CD4-positive, CD25-positive, alpha-beta regulatory T cell (primary cell): ENCODE data around the gene HIGD1B. TPM values are rescaled to one million over a fixed set of nuclear protein-coding genes. Genes with fewer than 3 reads are reported as not detected.
A peak's percentile ranks its signal among the peaks of the same experiment; 100 is the strongest.

Experiments used
- ATAC-seq, 2 donors: fragments of 150-1000 bp; cut with Tn5 transposase; one replicate each; pipeline ENCODE4 v1.10.0; 2021; ENCODE audit warnings: low read depth in 2 of 2, moderate number of reproducible peaks in 2 of 2, moderate library complexity in 1 of 2
- DNase-seq, 3 donors: peaks; one replicate each; pipeline versions ENCODE4 v3.0.0 to v3.0.0-alpha.2; 2012 to 2022; ENCODE audit warnings: mixed read lengths in 1 of 3
- H3K27ac ChIP-seq: one replicate; pipeline ENCODE4 v1.7.0; 2013; ENCODE audit warnings: mild to moderate bottlenecking, low read length; ENCODE audit not compliant: insufficient read depth, poor library complexity, severe bottlenecking
- H3K27me3 ChIP-seq: one replicate; pipeline ENCODE4 v1.7.0; 2013; ENCODE audit warnings: low read length; ENCODE audit not compliant: control insufficient read depth, insufficient read depth
- H3K36me3 ChIP-seq: one replicate; pipeline ENCODE4 v1.7.0; 2013; ENCODE audit warnings: mild to moderate bottlenecking, low read length, moderate library complexity; ENCODE audit not compliant: control insufficient read depth, insufficient read depth
- H3K4me1 ChIP-seq: 2 replicates; pipeline ENCODE4 v1.7.0; 2013; ENCODE audit warnings: mild to moderate bottlenecking, low read length; ENCODE audit not compliant: insufficient read depth, control insufficient read depth, poor library complexity, severe bottlenecking
- H3K4me3 ChIP-seq: one replicate; pipeline ENCODE4 v1.7.0; 2013; ENCODE audit warnings: low read depth, mild to moderate bottlenecking, low read length, moderate library complexity
- H3K9me3 ChIP-seq, 2 experiments: 1 replicate in 1 of 2; 2 replicates in 1 of 2; pipeline ENCODE4 v1.7.0; 2013; ENCODE audit warnings: low read length in 2 of 2, mild to moderate bottlenecking in 1 of 2, moderate library complexity in 1 of 2; ENCODE audit not compliant: control insufficient read depth in 2 of 2
- H3K27ac Mint-ChIP-seq, 3 donors: one replicate each; pipeline ENCODE4 v1.8.0; 2020 to 2022; ENCODE audit warnings: mild to moderate bottlenecking in 3 of 3, mixed read lengths in 3 of 3, moderate library complexity in 2 of 3
- H3K27me3 Mint-ChIP-seq: one replicate; pipeline ENCODE4 v1.8.0; 2022; ENCODE audit warnings: mild to moderate bottlenecking, mixed read lengths
- H3K36me3 Mint-ChIP-seq: one replicate; pipeline ENCODE4 v1.8.0; 2020; ENCODE audit warnings: mixed read lengths
- H3K4me1 Mint-ChIP-seq, 4 donors: one replicate each; pipeline ENCODE4 v1.8.0; 2020 to 2022; ENCODE audit warnings: mixed read lengths in 4 of 4, mild to moderate bottlenecking in 1 of 4
- H3K4me3 Mint-ChIP-seq, 4 donors: one replicate each; pipeline ENCODE4 v1.8.0; 2020 to 2022; ENCODE audit warnings: mild to moderate bottlenecking in 4 of 4, mixed read lengths in 4 of 4, moderate library complexity in 3 of 4
- H3K9me3 Mint-ChIP-seq, 7 donors: one replicate each; pipeline ENCODE4 v1.8.0; 2020 to 2022; ENCODE audit warnings: mixed read lengths in 7 of 7, mild to moderate bottlenecking in 3 of 7, moderate library complexity in 2 of 7
- polyA plus RNA-seq, 4 donors: library from polyadenylated mRNA; unstranded; fragments of 300-500 nt; fragmentation: Illumina TruSeq; gene quantifications; one replicate each; pipeline ENCODE4 v1.2.3, GENCODE V29; 2021
- total RNA-seq: library from RNA; stranded (reverse); gene quantifications from one replicate; pipeline ENCODE4 v1.2.3, GENCODE V29; 2022

The HIGD1B gene
- total and polyA plus RNA-seq, 5 donors from 2014 or later, result not detected

GRCh38 chr17:44854192-44854591 is 6.5 kb downstream of the HIGD1B start:
- Histone ChIP-seq H3K4me3 (no peak overlapping the region), H3K9me3 (no peaks in the 10 kb centered on the region), H3K4me1 (no peaks in the 10 kb centered on the region), H3K27me3 (no peaks in the 10 kb centered on the region), H3K36me3 (peaks cover 83% of the 10 kb centered on the region), H3K27ac (no peak overlapping the region)
- Mint-ChIP-seq H3K9me3 (no peaks in the 10 kb centered on the region), H3K27ac (no peak overlapping the region), H3K4me3 (no peak overlapping the region), H3K27me3 (no peaks in the 10 kb centered on the region), H3K4me1 (no peaks in the 10 kb centered on the region), H3K36me3 (peaks cover 51% of the 10 kb centered on the region)
- ATAC-seq (no peak), DNase-seq (no peak)

GRCh38 chr17:44859701-44860100 is 12.0 kb downstream of the HIGD1B start:
- no peak for ATAC-seq
- Mint-ChIP-seq H3K9me3 (no peaks in the 10 kb centered on the region), H3K4me1 (peaks cover 0 to 2% (median under 1%) of the 10 kb centered on the region in 4 donors), H3K27me3 (no peaks in the 10 kb centered on the region), H3K36me3 (peaks cover 44% of the 10 kb centered on the region), H3K27ac (no peak overlapping the region), H3K4me3 (no peak overlapping the region)
- peaks cover 92% of the 10 kb centered on the region for H3K36me3 ChIP-seq
- H3K27me3 ChIP-seq, result no peaks in the 10 kb centered on the region
- H3K27ac ChIP-seq, result no peak overlapping the region
- no peaks in the 10 kb centered on the region for H3K9me3 ChIP-seq
- DNase-seq, result no peak
- no peaks in the 10 kb centered on the region for H3K4me1 ChIP-seq
- H3K4me3 ChIP-seq, result no peak overlapping the region

GRCh38 chr17:44862278-44862914 is 14.7 kb downstream of the HIGD1B start:
- Histone ChIP-seq H3K36me3 (peaks cover 79% of the 10 kb centered on the region), H3K4me3 (no peak overlapping the region), H3K4me1 (no peaks in the 10 kb centered on the region), H3K27me3 (no peaks in the 10 kb centered on the region), H3K9me3 (no peaks in the 10 kb centered on the region), H3K27ac (no peak overlapping the region)
- ATAC-seq (no peak), DNase-seq (no peak)
- H3K27me3 Mint-ChIP-seq, result no peaks in the 10 kb centered on the region
- H3K9me3 Mint-ChIP-seq, result no peaks in the 10 kb centered on the region
- peaks cover 35% of the 10 kb centered on the region for H3K36me3 Mint-ChIP-seq
- H3K4me3 Mint-ChIP-seq, result peak overlapping the region in 1 of 4 donors; percentile 75
- peaks cover 0 to 6% (median 2%) of the 10 kb centered on the region in 4 donors for H3K4me1 Mint-ChIP-seq
- no peak overlapping the region for H3K27ac Mint-ChIP-seq

GRCh38 chr17:44863061-44863918 is 15.6 kb downstream of the HIGD1B start:
- no peak overlapping the region for H3K4me3 Mint-ChIP-seq
- Histone ChIP-seq H3K27me3 (no peaks in the 10 kb centered on the region), H3K27ac (no peak overlapping the region), H3K9me3 (no peaks in the 10 kb centered on the region), H3K36me3 (peaks cover 80% of the 10 kb centered on the region), H3K4me1 (no peaks in the 10 kb centered on the region), H3K4me3 (no peak overlapping the region)
- no peaks in the 10 kb centered on the region for H3K27me3 Mint-ChIP-seq
- ATAC-seq, result no peak
- no peak overlapping the region for H3K27ac Mint-ChIP-seq
- H3K36me3 Mint-ChIP-seq, result peaks cover 42% of the 10 kb centered on the region
- no peaks in the 10 kb centered on the region for H3K9me3 Mint-ChIP-seq
- peaks cover 0 to 6% (median 2%) of the 10 kb centered on the region in 4 donors for H3K4me1 Mint-ChIP-seq
- no peak for DNase-seq

GRCh38 chr17:44864831-44865230 is 17.1 kb downstream of the HIGD1B start:
- ATAC-seq (no peak), DNase-seq (no peak)
- no peaks in the 10 kb centered on the region for H3K9me3 ChIP-seq
- H3K4me1 ChIP-seq, result no peaks in the 10 kb centered on the region
- peaks cover 80% of the 10 kb centered on the region for H3K36me3 ChIP-seq
- H3K4me3 Mint-ChIP-seq, result no peak overlapping the region
- no peak overlapping the region for H3K27ac ChIP-seq
- H3K9me3 Mint-ChIP-seq, result no peaks in the 10 kb centered on the region
- peaks cover 41% of the 10 kb centered on the region for H3K36me3 Mint-ChIP-seq
- H3K4me1 Mint-ChIP-seq, result peaks cover 0 to 6% (median under 1%) of the 10 kb centered on the region in 4 donors
- H3K27me3 ChIP-seq, result no peaks in the 10 kb centered on the region
- no peak overlapping the region for H3K4me3 ChIP-seq
- no peaks in the 10 kb centered on the region for H3K27me3 Mint-ChIP-seq
- H3K27ac Mint-ChIP-seq, result no peak overlapping the region

- Mint-ChIP-seq H3K9me3 (no peaks in the 10 kb centered on the region), H3K27me3 (no peaks in the 10 kb centered on the region), H3K4me1 (peaks cover 0 to 6% (median 0%) of the 10 kb centered on the region in 4 donors), H3K36me3 (peaks cover 41% of the 10 kb centered on the region), H3K27ac (no peak overlapping the region), H3K4me3 (no peak overlapping the region)
- no peak overlapping the region for H3K4me3 ChIP-seq
- H3K36me3 ChIP-seq, result peaks cover 80% of the 10 kb centered on the region
- no peaks in the 10 kb centered on the region for H3K4me1 ChIP-seq
- H3K27ac ChIP-seq, result no peak overlapping the region
- H3K27me3 ChIP-seq, result no peaks in the 10 kb centered on the region
- no peaks in the 10 kb centered on the region for H3K9me3 ChIP-seq
- peak; percentile 65 to 71 for ATAC-seq
- peak; percentile 56 to 81 (median 72) for DNase-seq
Observed at GRCh38 chr17:44865231-44865660, 17.6 kb downstream of the HIGD1B start.

- H3K27ac Mint-ChIP-seq, result no peak overlapping the region
- peaks cover 40% of the 10 kb centered on the region for H3K36me3 Mint-ChIP-seq
- Histone ChIP-seq H3K9me3 (no peaks in the 10 kb centered on the region), H3K27me3 (no peaks in the 10 kb centered on the region), H3K36me3 (peaks cover 76% of the 10 kb centered on the region), H3K27ac (no peak overlapping the region), H3K4me3 (no peak overlapping the region), H3K4me1 (no peaks in the 10 kb centered on the region)
- no peak overlapping the region for H3K4me3 Mint-ChIP-seq
- H3K27me3 Mint-ChIP-seq, result no peaks in the 10 kb centered on the region
- ATAC-seq (no peak), DNase-seq (no peak)
- no peaks in the 10 kb centered on the region for H3K9me3 Mint-ChIP-seq
- peaks cover 0 to 6% (median 0%) of the 10 kb centered on the region in 4 donors for H3K4me1 Mint-ChIP-seq
Observed at GRCh38 chr17:44865931-44866330, 18.2 kb downstream of the HIGD1B start.
